DMS 273 (cell line): ENCODE measurements around the gene MRPL27.

Experiments used
- DNase-seq: peaks from one replicate; lab custom pipeline; 2025; ENCODE audit not compliant: unreplicated experiment; lab: John Stamatoyannopoulos, UW

Gene MRPL27

DNA sequence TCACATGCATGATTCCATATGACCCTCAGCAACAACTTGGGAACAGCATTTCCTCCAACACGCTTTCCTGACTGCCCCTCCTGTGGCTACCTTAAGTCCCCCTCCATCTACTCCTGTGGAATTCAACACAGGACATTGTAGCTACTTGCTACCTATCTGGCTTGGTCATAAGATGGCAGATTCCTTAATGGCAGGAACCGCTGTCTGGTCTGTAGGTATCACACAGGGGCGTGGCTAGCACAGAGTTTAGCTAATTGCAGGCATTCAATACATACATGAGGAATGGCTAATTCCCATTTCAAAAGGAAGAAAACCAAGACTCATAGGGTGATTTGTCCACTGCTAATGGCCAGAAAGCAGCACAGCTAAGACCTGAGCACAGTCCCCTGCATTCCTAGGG, 15.7 kb upstream of the MRPL27 start:
- DNase-seq: no peak

GRCh38 chr17:50386510-50386909, 13.5 kb upstream of the MRPL27 start:
- DNase-seq: no peak

DNA sequence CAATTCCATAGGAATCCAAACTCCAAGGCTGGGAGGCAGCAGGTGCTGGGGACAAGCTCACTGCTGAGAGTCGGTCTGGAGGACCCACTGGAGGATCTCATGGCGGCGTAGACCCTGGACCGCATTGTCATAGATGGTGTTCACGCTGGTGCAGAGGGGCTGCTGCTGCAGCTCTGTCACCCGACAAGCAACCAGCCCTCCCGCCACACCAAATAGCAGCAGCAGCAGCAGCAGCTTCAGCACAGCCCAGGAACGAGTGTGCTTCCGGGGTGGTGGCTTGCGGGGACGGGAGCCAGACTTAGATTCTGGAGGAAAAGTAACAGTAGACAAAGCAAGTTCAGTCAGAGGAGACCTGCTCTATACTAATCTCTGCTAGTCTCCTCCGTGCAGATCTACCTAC, 9.9 kb upstream of the MRPL27 start:
- no peak for DNase-seq

GRCh38 chr17:50381920-50382319, 8.9 kb upstream of the MRPL27 start:
- DNase-seq: no peak

DNA sequence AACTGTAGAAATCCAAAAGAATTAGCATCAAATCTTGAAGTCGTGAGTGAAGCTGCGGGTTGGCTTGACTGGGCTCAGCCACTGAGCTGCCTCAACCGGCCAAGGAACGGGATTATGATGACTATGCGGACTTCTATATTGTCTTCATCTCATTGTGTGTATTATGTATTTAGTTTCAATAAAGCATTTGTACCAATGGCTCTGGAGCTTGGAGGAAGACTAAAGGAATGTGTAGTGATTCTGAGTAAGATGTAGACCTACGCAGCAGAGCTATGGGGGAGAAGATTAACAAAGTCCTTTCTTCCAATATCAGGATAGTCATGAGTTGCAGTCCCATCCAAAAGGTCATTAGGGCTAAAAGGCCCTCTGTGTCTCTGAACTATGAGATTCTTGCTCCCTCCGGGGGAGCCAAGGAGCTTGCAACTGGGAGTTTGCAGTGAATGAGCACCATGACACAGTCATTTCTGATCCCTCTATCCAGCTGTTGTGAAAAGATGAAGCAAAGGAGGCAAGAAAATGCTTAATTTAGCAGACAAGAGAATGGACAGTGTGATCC, 8.4 kb upstream of the MRPL27 start:
- no peak for DNase-seq

- peak; percentile 51 for DNase-seq
These were observed 7.6 kb upstream of the MRPL27 start for GRCh38 chr17:50380369-50381259.

GRCh38 chr17:50379351-50380132, 6.6 kb upstream of the MRPL27 start:
- DNase-seq: no peak

GRCh38 chr17:50375858-50376538, 3.0 kb upstream of the MRPL27 start:
- peak; percentile 93 for DNase-seq

DNA sequence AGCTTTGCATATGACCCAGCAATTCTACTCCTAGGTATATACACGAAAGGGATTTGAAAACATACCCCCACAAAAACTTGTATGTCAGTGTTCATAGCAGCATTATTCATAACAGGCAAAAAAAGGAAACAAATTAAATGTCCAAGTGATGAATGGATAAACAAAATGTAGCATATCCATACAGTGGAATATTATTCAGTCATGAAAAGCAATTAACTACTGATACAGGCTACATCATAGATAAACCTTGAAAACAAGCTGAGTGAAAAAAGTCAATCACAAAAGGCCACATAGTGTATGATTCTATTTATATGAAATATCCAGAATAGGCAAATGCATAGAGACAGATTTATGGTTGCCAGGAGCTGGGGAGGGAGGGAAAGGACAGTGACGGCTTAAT, 721 bp upstream of the MRPL27 start:
- DNase-seq: no peak

GRCh38 chr17:50372222-50372757, 694 bp downstream of the MRPL27 start:
- no peak for DNase-seq

GRCh38 chr17:50371526-50371925, 1.5 kb downstream of the MRPL27 start:
- no peak for DNase-seq

DNA sequence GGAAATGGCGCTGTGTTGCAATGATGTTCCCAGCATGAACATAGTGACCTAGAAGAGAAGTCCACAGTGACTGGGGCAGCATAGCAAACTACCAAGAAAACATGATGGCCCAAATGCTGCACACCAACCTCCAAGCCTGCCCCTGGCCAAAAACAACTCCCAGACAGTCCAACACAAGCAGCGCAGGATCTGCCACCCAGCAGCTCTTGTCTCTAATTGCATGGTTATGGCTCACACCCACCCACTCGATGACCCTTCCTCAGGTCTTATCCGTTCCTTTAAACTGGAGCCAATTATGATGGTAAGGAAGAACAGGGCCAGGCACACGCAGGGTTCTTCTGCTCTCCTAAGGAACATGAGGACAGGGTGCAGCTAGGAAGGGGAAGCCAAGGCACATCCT, 2.9 kb downstream of the MRPL27 start:
- no peak for DNase-seq

GRCh38 chr17:50367401-50367800, 5.6 kb downstream of the MRPL27 start:
- no peak for DNase-seq

DNA sequence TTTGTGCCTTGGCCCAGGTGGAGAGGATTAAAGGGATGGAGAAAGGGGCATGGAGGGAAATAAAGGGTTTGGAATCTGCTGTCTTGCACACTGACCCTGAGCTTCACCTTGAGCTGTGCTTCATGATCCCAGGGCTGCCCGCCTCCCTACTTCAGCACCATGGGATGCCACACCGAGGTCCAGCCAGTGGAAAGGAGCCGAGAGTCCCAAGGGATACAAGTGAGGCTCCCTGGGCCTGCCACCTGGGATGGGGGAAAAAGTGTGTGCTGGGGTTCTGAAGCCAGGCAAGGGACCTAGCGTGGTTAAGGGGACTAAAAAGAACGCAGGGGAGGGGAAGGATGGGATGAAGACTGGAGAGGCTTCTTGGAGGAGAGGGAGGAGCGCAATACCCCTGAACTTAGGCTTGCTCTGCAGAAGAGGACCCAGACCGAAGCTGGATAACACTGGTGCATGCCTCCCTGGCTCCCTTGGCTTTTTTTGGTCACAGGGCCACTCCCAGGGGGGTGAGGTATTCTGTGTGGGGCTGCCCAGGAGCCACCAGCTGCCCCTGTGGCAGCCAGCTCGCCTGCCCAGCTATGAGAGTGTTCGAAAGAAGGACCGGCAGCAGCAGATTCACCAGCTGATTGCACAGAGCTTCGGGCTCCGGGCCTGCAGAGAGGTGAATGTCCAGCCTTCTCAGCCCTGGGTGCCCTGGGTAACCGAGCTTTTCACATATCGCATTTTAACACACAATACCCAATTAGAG, 7.2 kb downstream of the MRPL27 start:
- no peak for DNase-seq

GRCh38 chr17:50365165-50365564, 7.8 kb downstream of the MRPL27 start:
- peak; percentile 60 for DNase-seq

DNA sequence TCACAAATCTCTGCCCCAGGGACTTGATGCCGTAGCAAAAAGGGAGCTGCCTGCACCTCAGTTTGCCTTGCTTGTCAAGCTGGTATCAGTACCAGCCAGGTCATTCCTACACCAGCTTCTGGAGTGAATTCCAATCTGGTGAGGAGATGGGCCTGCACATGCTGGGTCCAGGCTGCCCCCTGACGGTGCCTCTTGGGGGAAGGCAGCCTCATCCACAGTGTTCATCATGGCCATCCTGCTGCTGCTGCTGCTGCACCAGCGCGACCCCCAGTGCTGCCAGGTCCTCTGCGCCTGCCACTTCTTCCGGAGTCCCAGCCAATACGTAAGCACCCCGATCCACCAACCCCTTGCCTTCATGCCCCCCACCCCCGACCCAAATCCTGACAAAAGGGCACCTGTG, 8.3 kb downstream of the MRPL27 start:
- peak; percentile 74 for DNase-seq

DNA sequence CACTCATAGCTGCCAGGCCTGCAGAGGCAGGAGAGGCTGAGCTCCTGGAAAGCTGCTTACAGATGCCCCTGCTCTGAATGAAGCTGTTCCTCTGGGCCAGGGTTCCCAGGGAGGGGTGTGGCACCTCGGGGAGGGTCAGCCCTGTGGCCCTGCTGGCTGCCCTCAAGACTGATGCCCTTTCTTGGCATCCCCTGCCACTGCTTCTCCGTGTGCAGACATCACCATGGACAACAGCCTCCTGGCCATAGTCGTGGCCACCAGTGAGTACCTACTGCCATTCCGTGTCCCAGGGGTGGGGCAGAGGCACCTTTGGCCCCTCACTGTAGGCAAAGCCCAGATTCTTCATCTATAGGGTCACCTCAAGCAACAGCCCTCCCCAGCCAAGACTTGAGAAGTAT, 8.9 kb downstream of the MRPL27 start:
- no peak for DNase-seq

DNA sequence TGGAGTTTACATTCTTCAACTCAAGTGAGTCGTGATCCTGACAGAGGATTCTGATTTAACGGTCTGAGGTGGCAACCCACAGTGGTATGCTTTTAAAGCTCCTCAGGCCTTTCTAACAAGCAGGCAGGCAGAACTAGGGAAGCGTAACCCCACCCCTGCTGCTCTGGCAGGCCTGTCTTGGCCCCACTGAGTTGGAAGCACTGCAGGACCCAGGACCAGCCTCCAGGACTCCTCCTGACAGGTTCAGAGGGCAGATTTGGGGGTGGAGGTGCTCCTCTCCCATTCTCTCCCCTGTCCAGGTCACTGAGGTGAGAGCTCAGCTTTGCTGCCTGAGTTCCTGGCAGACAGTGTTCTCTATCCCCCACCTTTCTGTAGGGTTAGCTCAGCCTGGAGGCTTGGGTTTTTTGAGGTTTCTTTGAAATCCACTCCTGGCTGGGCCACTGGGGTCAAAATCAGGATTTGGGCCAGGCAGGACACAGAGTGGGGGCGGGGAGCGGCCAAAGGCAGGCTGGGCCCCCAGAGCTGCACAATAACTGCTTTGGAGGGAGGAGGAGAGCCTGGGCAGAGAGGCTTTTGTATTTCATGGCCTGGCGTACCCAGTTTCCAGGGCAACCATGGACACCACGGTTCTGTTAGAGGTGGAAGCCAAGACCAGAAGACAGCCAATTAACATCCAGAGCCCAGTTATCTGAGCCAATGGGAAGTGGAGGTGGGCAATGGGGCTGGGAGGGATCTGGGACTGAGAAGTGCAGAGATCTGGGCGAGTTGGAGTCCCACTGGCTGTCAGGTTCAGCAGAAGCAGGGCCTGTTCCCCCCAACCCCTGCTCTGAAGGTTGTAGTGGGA, 9.5 kb downstream of the MRPL27 start:
- DNase-seq: peak; percentile 78

- no peak for DNase-seq
These were observed 10.3 kb downstream of the MRPL27 start for GRCh38 chr17:50362661-50363060.
